A673 (cell line): ENCODE data around the gene P2RX1. TPM values are rescaled to one million over a fixed set of nuclear protein-coding genes. Genes with fewer than 3 reads are reported as not detected.
A peak's percentile ranks its signal among the peaks of the same experiment; 100 is the strongest.

Source experiments
- BruUV-seq: library from RNA; stranded (reverse); fragments of 400-500 nt; replicated peaks from 2 replicates; lab custom pipeline; 2021; lab: Mats Ljungman, UMichigan
- CTCF ChIA-PET: fragments of 300-600 bp; sonication (Branson Sonifier 250); formaldehyde crosslinking; loops from one replicate; lab custom pipeline; 2022; ENCODE audit warnings: antibody characterized with exemption; lab: Charles Lee
- POLR2A ChIA-PET: fragments of 300-600 bp; sonication (Branson Sonifier 250); formaldehyde crosslinking; loops from one replicate; lab custom pipeline; 2022; ENCODE audit warnings: antibody characterized with exemption; ENCODE audit not compliant: low non-redundant PET; lab: Charles Lee
- DNase-seq: peaks from one replicate; pipeline ENCODE4 v3.0.0-alpha.2; 2015; ENCODE audit warnings: low spot score
- H3K27ac ChIP-seq: fragments of 200-600 bp; sonication (generic); 2 replicates; pipeline ENCODE4 v1.5.1; 2016; ENCODE audit warnings: mixed run types, low read depth, mild to moderate bottlenecking, mixed read lengths, antibody characterized with exemption, low read length; ENCODE audit not compliant: poor library complexity, severe bottlenecking
- H3K27me3 ChIP-seq: fragments of 200-600 bp; sonication (generic); replicated peaks from 2 replicates; pipeline ENCODE4 v1.6.1; 2017; ENCODE audit warnings: mixed run types, low read depth, mild to moderate bottlenecking, mixed read lengths, antibody characterized with exemption, low read length; ENCODE audit not compliant: insufficient read depth, poor library complexity
- H3K36me3 ChIP-seq: fragments of 200-600 bp; sonication (generic); 2 replicates; pipeline ENCODE4 v1.6.1; 2016; ENCODE audit warnings: mixed run types, mild to moderate bottlenecking, mixed read lengths, antibody characterized with exemption, low read length; ENCODE audit not compliant: insufficient read depth, poor library complexity, severe bottlenecking
- H3K4me1 ChIP-seq: fragments of 200-600 bp; sonication (generic); 2 replicates; pipeline ENCODE4 v1.6.1; 2017; ENCODE audit warnings: mixed run types, mild to moderate bottlenecking, mixed read lengths, antibody characterized with exemption, low read length; ENCODE audit not compliant: insufficient read depth, poor library complexity, severe bottlenecking
- H3K4me3 ChIP-seq: fragments of 200-600 bp; sonication (generic); 2 replicates; pipeline ENCODE4 v1.5.1; 2016; ENCODE audit warnings: low read depth, mixed run types, mild to moderate bottlenecking, mixed read lengths, low read length; ENCODE audit not compliant: poor library complexity, severe bottlenecking
- H3K9me3 ChIP-seq: fragments of 200-600 bp; sonication (generic); 2 replicates; pipeline ENCODE4 v1.6.1; 2016; ENCODE audit warnings: mixed run types, low read depth, mild to moderate bottlenecking, mixed read lengths, antibody characterized with exemption, low read length; ENCODE audit not compliant: poor library complexity, severe bottlenecking
- CTCF ChIP-seq: fragments of 300-800, 200-600 bp; sonication (generic); conservative IDR thresholded peaks from 2 replicates; pipeline ENCODE4 v1.5.1; 2017; ENCODE audit warnings: low read depth, mild to moderate bottlenecking, antibody characterized with exemption, low read length, moderate library complexity, mixed read lengths
- EZH2 ChIP-seq: fragments of 200-600 bp; sonication (generic); IDR thresholded peaks from 2 replicates; pipeline ENCODE4 v1.6.1; 2017; ENCODE audit warnings: borderline replicate concordance, low read depth, mild to moderate bottlenecking, mixed read lengths, antibody characterized with exemption, low read length; ENCODE audit not compliant: poor library complexity, severe bottlenecking
- intact Hi-C: fragments of 100-400 bp; cut with micrococcal nuclease; formaldehyde crosslinking; loops from one replicate; pipeline ENCODE4 v1.10.0; 2022; ENCODE audit not compliant: unreplicated experiment
- total RNA-seq: library from RNA; stranded (reverse); gene quantifications from 2 replicates; pipeline ENCODE4 v1.2.3, GENCODE V29; 2021

The P2RX1 gene
- total RNA-seq, 1 experiment from 2014 or later: 0.24 TPM

GRCh38 chr17:3915581-3915994, 677 bp downstream of the P2RX1 start:
- Histone ChIP-seq H3K27me3 (no peaks in the 10 kb centered on the region), H3K4me3 (no peak overlapping the region), H3K36me3 (no peaks in the 10 kb centered on the region), H3K4me1 (peaks cover 9% of the 10 kb centered on the region), H3K27ac (no peak overlapping the region), H3K9me3 (no peaks in the 10 kb centered on the region)
- intact Hi-C loops: loop anchor here (10.0 kb wide), 3 partner anchors 159 to 499 kb away; no protein-coding TSS in a partner anchor
- TF ChIP-seq CTCF (no peak), EZH2 (no peak)
- BruUV-seq: no TSS peak
- ChIA-PET CTCF (no interaction called here), POLR2A (no interaction called here)
- DNase-seq: no peak

GRCh38 chr17:3914312-3914670, 2.0 kb downstream of the P2RX1 start:
- Histone ChIP-seq H3K9me3 (no peaks in the 10 kb centered on the region), H3K27me3 (no peaks in the 10 kb centered on the region), H3K27ac (no peak overlapping the region), H3K36me3 (no peaks in the 10 kb centered on the region), H3K4me1 (peaks cover 9% of the 10 kb centered on the region), H3K4me3 (no peak overlapping the region)
- ChIA-PET CTCF (interaction anchor here (0.5 to 1.2 kb wide), 8 partner anchors 9 to 507 kb away, joined by 3 to 8 read pairs (median 4); partner anchors contain the start of genes CTNS and SHPK), POLR2A (no interaction called here)
- intact Hi-C loops: loop anchor here (10.0 kb wide), 3 partner anchors 161 to 501 kb away; no protein-coding TSS in a partner anchor
- TF ChIP-seq EZH2 (no peak), CTCF (no peak)
- no TSS peak for BruUV-seq
- no peak for DNase-seq

- BruUV-seq: no TSS peak
- no peaks in the 10 kb centered on the region for H3K9me3 ChIP-seq
- peaks cover 9% of the 10 kb centered on the region for H3K4me1 ChIP-seq
- DNase-seq: peak; percentile 74
- H3K36me3 ChIP-seq: no peaks in the 10 kb centered on the region
- H3K4me3 ChIP-seq: no peak overlapping the region
- intact Hi-C loops: loop anchor here (2.0 to 10.0 kb wide), 4 partner anchors 91 to 501 kb away; no protein-coding TSS in a partner anchor
- H3K27ac ChIP-seq: no peak overlapping the region
- POLR2A ChIA-PET: no interaction called here
- no peaks in the 10 kb centered on the region for H3K27me3 ChIP-seq
- TF ChIP-seq CTCF (peak; percentile 97), EZH2 (no peak)
- CTCF ChIA-PET: interaction anchor here (0.5 to 1.2 kb wide), 9 partner anchors 8 to 1166 kb away, joined by 3 to 8 read pairs (median 3); partner anchors contain the start of genes CTNS and SHPK
These were observed 2.5 kb downstream of the P2RX1 start for GRCh38 chr17:3913531-3914311.
